ENCODE data around the gene MRPL21.

The MRPL21 gene

GRCh38 chr11:68843052-68843561, 60.5 kb downstream of the MRPL21 start:
- peak overlapping the region; percentile 47; the same call in 1 of the 2 replicates for H3K9ac ChIP-seq (ENCODE audit: low read length)
- H3K27me3 ChIP-seq (ENCODE audit: insufficient read depth, low read length) = no peaks in the 10 kb centered on the region; the same call in 1 of the 2 replicates
- H3K4me2 ChIP-seq (ENCODE audit: low read length) = peak overlapping the region; percentile 68
- peak overlapping the region; percentile 81 for H3K4me3 ChIP-seq (ENCODE audit: low read depth, low read length, poor library complexity, severe bottlenecking)
- 0 out of 2 replicates have a peak overlapping the region, but pooled peaks have one; percentile 16 for H2AFZ ChIP-seq (ENCODE audit: low read length)
- H3K9me2 ChIP-seq (ENCODE audit: low read depth, low read length) = no peaks in the 10 kb centered on the region
- no peaks in the 10 kb centered on the region for H3K36me3 ChIP-seq (ENCODE audit: insufficient read depth, low read length)
- peaks cover 57% of the 10 kb centered on the region for H3K4me1 ChIP-seq (ENCODE audit: insufficient read depth, low read length, severe bottlenecking)
- H3K9me3 ChIP-seq (ENCODE audit: low read length) = no peaks in the 10 kb centered on the region
- H4K20me1 ChIP-seq (ENCODE audit: insufficient read depth, low read length) = no peaks in the 10 kb centered on the region
- H3K27ac ChIP-seq (ENCODE audit: low read depth, low read length, poor library complexity, severe bottlenecking) = no peak overlapping the region
- TF ChIP-seq EZH2 (IDR thresholded peaks at IDR 0.05; ENCODE audit: borderline replicate concordance, low read length) (no peak), CTCF (IDR thresholded peaks at IDR 0.05; ENCODE audit: low read length) (no peak)
- H3F3A ChIP-seq (ENCODE audit: insufficient read depth, low read length) = peaks cover 11% of the 10 kb centered on the region; the same call in 1 of the 2 replicates
- H3K79me2 ChIP-seq (ENCODE audit: insufficient read depth, low read length) = no peaks in the 10 kb centered on the region; the same call in 1 of the 2 replicates

GRCh38 chr11:68842427-68843051, 61.1 kb downstream of the MRPL21 start:
- peaks cover 11% of the 10 kb centered on the region; the same call in 1 of the 2 replicates for H3F3A ChIP-seq (ENCODE audit: insufficient read depth, low read length)
- H3K27ac ChIP-seq (ENCODE audit: low read depth, low read length, poor library complexity, severe bottlenecking) = no peak overlapping the region
- no peak for TF ChIP-seq EZH2 (IDR thresholded peaks at IDR 0.05; ENCODE audit: borderline replicate concordance, low read length)
- no peak for TF ChIP-seq CTCF (IDR thresholded peaks at IDR 0.05; ENCODE audit: low read length)
- no peaks in the 10 kb centered on the region for H3K9me3 ChIP-seq (ENCODE audit: low read length)
- no peak overlapping the region for H2AFZ ChIP-seq (ENCODE audit: low read length)
- H3K27me3 ChIP-seq (ENCODE audit: insufficient read depth, low read length) = no peaks in the 10 kb centered on the region; the same call in 1 of the 2 replicates
- no peaks in the 10 kb centered on the region for H3K36me3 ChIP-seq (ENCODE audit: insufficient read depth, low read length)
- H3K4me1 ChIP-seq (ENCODE audit: insufficient read depth, low read length, severe bottlenecking) = peaks cover 60% of the 10 kb centered on the region
- no peaks in the 10 kb centered on the region for H3K9me2 ChIP-seq (ENCODE audit: low read depth, low read length)
- H3K4me3 ChIP-seq (ENCODE audit: low read depth, low read length, poor library complexity, severe bottlenecking) = peak overlapping the region; percentile 81
- no peaks in the 10 kb centered on the region for H4K20me1 ChIP-seq (ENCODE audit: insufficient read depth, low read length)
- H3K9ac ChIP-seq (ENCODE audit: low read length) = peak overlapping the region; percentile 47; the same call in 1 of the 2 replicates
- peak overlapping the region; percentile 68 for H3K4me2 ChIP-seq (ENCODE audit: low read length)
- H3K79me2 ChIP-seq (ENCODE audit: insufficient read depth, low read length) = no peaks in the 10 kb centered on the region; the same call in 1 of the 2 replicates

GRCh38 chr11:68841718-68842426, 61.8 kb downstream of the MRPL21 start, which contains the start of gene CPT1A:
TSS of gene CPT1A (minus strand) at chr11:68841916. CDS start at chr11:68815474, 26,442 bp downstream.
- Histone ChIP-seq H3K79me2 (ENCODE audit: insufficient read depth, low read length) (no peaks in the 10 kb centered on the region; the same call in 1 of the 2 replicates), H3K36me3 (ENCODE audit: insufficient read depth, low read length) (no peaks in the 10 kb centered on the region), H3K27me3 (ENCODE audit: insufficient read depth, low read length) (no peaks in the 10 kb centered on the region), H4K20me1 (ENCODE audit: insufficient read depth, low read length) (no peaks in the 10 kb centered on the region), H3F3A (ENCODE audit: insufficient read depth, low read length) (peaks cover 11% of the 10 kb centered on the region; the same call in 1 of the 2 replicates), H3K4me2 (ENCODE audit: low read length) (peak within 1 kb of the TSS; percentile 68), H2AFZ (ENCODE audit: low read length) (no peak within 1 kb of the TSS), H3K27ac (ENCODE audit: low read depth, low read length, poor library complexity, severe bottlenecking) (peak within 1 kb of the TSS; percentile 92), H3K4me3 (ENCODE audit: low read depth, low read length, poor library complexity, severe bottlenecking) (peak within 1 kb of the TSS; percentile 81), H3K4me1 (ENCODE audit: insufficient read depth, low read length, severe bottlenecking) (peaks cover 60% of the 10 kb centered on the region), H3K9me2 (ENCODE audit: low read depth, low read length) (no peaks in the 10 kb centered on the region), H3K9ac (ENCODE audit: low read length) (peak within 1 kb of the TSS; percentile 72), H3K9me3 (ENCODE audit: low read length) (no peaks in the 10 kb centered on the region)
- no peak for TF ChIP-seq EZH2 (IDR thresholded peaks at IDR 0.05; ENCODE audit: borderline replicate concordance, low read length)
- no peak for TF ChIP-seq CTCF (IDR thresholded peaks at IDR 0.05; ENCODE audit: low read length)
